GM19372 (cell line): ENCODE results near the gene UBE2E2.
"Not testable (repeated sequence)": the region's sequence is repeated elsewhere in the genome, so short reads cannot be mapped to it uniquely, and the experiment has no call there.

Experiments used
- ATAC-seq: cut with Tn5 transposase; IDR thresholded peaks from one replicate; pipeline ENCODE4 v1.9.1; 2021; ENCODE audit warnings: mild to moderate bottlenecking, low read depth, moderate library complexity; ENCODE audit not compliant: unreplicated experiment

The UBE2E2 gene

GRCh38 chr3:23600167-23600871 is 397.2 kb downstream of the UBE2E2 start:
- no peak for ATAC-seq

- no peak for ATAC-seq
Measured at GRCh38 chr3:23601091-23601822, 398.1 kb downstream of the UBE2E2 start.

- ATAC-seq, result no peak
Measured at GRCh38 chr3:23602971-23603370, 399.8 kb downstream of the UBE2E2 start.

GRCh38 chr3:23607184-23607847 is 404.2 kb downstream of the UBE2E2 start:
- no peak for ATAC-seq

GRCh38 chr3:23608650-23609049 is 405.5 kb downstream of the UBE2E2 start:
- no peak for ATAC-seq

GRCh38 chr3:23611737-23612295 is 408.7 kb downstream of the UBE2E2 start:
- no peak for ATAC-seq

- ATAC-seq, result no peak
Measured at GRCh38 chr3:23612296-23612891, 409.3 kb downstream of the UBE2E2 start.

- ATAC-seq, result no peak
Measured at GRCh38 chr3:23615068-23615467, 411.9 kb downstream of the UBE2E2 start.

GRCh38 chr3:23618475-23618874 is 415.3 kb downstream of the UBE2E2 start:
- ATAC-seq, result not testable (repeated sequence)

GRCh38 chr3:23619705-23620637 is 416.8 kb downstream of the UBE2E2 start:
- no peak for ATAC-seq

GRCh38 chr3:23620638-23621015 is 417.5 kb downstream of the UBE2E2 start:
- no peak for ATAC-seq

- ATAC-seq, result no peak
Measured at GRCh38 chr3:23623844-23624243, 420.7 kb downstream of the UBE2E2 start.

GRCh38 chr3:23624305-23624704 is 421.2 kb downstream of the UBE2E2 start:
- no peak for ATAC-seq

- no peak for ATAC-seq
Measured at GRCh38 chr3:23626442-23626841, 423.3 kb downstream of the UBE2E2 start.

- ATAC-seq, result no peak
Measured at GRCh38 chr3:23629181-23629894, 426.2 kb downstream of the UBE2E2 start.

- ATAC-seq, result no peak
Measured at GRCh38 chr3:23633261-23633960, 430.3 kb downstream of the UBE2E2 start.

GRCh38 chr3:23637339-23637738 is 434.2 kb downstream of the UBE2E2 start:
- no peak for ATAC-seq

GRCh38 chr3:23640471-23641146 is 437.5 kb downstream of the UBE2E2 start:
- ATAC-seq, result no peak
